Measurements from ENCODE around the gene TSPOAP1. TPM values are rescaled to one million over a fixed set of nuclear protein-coding genes. Genes with fewer than 3 reads are reported as not detected.

Gene TSPOAP1
- total RNA-seq, 1 donor from 2014 or later, result 0.79 TPM

DNA sequence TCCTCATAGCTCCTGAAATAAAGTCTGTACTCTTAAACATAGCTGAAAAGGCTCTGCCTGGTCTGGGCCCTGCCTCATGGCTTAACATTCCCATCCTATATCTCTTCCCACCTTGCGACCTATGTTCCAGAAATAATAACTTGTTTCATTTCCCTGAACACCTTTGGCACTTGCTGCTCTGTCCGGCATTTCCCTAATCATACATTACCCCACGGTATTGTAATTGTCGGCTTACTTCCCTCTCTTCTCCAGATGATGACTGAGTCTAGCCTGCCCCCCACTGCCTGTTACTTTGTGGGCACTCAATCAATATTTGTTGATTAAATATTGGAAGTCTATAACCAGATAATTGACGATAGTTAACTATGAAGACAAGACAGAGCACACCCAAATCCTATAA is 46.7 kb upstream of the TSPOAP1 start:
- no peaks in the 10 kb centered on the region for H3K36me3 Mint-ChIP-seq (ENCODE audit: low read depth, unreplicated experiment)
- no peak overlapping the region for H3K4me3 Mint-ChIP-seq (ENCODE audit: unreplicated experiment)
- DNase-seq (ENCODE audit: low read depth), result no peak
- no peak overlapping the region for H3K4me3 ChIP-seq (ENCODE audit: insufficient read depth, low read depth, low read length)
- TF ChIP-seq, protein P1, sequence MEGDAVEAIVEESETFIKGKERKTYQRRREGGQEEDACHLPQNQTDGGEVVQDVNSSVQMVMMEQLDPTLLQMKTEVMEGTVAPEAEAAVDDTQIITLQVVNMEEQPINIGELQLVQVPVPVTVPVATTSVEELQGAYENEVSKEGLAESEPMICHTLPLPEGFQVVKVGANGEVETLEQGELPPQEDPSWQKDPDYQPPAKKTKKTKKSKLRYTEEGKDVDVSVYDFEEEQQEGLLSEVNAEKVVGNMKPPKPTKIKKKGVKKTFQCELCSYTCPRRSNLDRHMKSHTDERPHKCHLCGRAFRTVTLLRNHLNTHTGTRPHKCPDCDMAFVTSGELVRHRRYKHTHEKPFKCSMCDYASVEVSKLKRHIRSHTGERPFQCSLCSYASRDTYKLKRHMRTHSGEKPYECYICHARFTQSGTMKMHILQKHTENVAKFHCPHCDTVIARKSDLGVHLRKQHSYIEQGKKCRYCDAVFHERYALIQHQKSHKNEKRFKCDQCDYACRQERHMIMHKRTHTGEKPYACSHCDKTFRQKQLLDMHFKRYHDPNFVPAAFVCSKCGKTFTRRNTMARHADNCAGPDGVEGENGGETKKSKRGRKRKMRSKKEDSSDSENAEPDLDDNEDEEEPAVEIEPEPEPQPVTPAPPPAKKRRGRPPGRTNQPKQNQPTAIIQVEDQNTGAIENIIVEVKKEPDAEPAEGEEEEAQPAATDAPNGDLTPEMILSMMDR (IDR thresholded peaks at IDR 0.05; ENCODE audit: insufficient read depth, low read depth, low read length), result no peak
- no peak for TF ChIP-seq EZH2 (IDR thresholded peaks at IDR 0.05; ENCODE audit: insufficient read depth, low read length)
- no peak for FAIRE-seq
- H3K27ac Mint-ChIP-seq (ENCODE audit: unreplicated experiment), result no peak overlapping the region
- H3K9me3 ChIP-seq (ENCODE audit: insufficient read depth, low read depth, low read length), result no peaks in the 10 kb centered on the region
- no peaks in the 10 kb centered on the region for H3K79me2 ChIP-seq (ENCODE audit: insufficient read depth, low read length)
- peaks cover 4% of the 10 kb centered on the region for H3K27me3 Mint-ChIP-seq (ENCODE audit: low read depth, unreplicated experiment)
- no peaks in the 10 kb centered on the region for H3K9me3 Mint-ChIP-seq (ENCODE audit: unreplicated experiment)
- no peaks in the 10 kb centered on the region for H3K4me1 ChIP-seq (ENCODE audit: insufficient read depth, low read length)
- H3K27me3 ChIP-seq (ENCODE audit: insufficient read depth, low read length), result peaks cover 2% of the 10 kb centered on the region
- H3K4me2 ChIP-seq (ENCODE audit: low read length), result no peak overlapping the region
- H2AFZ ChIP-seq (ENCODE audit: low read depth, low read length), result no peak overlapping the region
- peaks cover 24% of the 10 kb centered on the region for H3K4me1 Mint-ChIP-seq (ENCODE audit: low read depth, unreplicated experiment)
- H3K27ac ChIP-seq (ENCODE audit: low read depth, low read length), result no peak overlapping the region
- H3K9ac ChIP-seq (ENCODE audit: low read length), result no peak overlapping the region
- H4K20me1 ChIP-seq (ENCODE audit: insufficient read depth, low read length), result no peaks in the 10 kb centered on the region
- H3K36me3 ChIP-seq (ENCODE audit: insufficient read depth, low read length), result no peaks in the 10 kb centered on the region

DNA sequence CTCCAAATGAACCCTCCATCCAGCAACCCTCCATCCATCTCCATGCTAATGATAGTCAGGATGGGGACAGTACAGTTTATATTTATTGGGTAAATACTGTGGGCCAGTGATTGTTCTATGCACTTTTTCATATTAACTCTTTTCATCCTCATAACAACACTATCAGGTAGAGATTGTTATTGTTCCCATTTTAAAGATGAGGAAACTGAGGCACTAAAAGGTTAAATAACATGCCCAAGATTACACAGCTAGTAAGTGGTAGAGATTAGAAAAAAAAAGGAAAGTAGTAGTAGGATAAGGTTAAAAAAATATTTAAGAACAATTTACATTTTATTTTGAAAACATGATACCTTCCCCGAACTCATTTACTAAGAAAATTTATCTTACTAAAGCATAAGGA is 45.3 kb upstream of the TSPOAP1 start:
- H3K9me3 Mint-ChIP-seq (ENCODE audit: unreplicated experiment), result no peaks in the 10 kb centered on the region
- Histone ChIP-seq H3K4me1 (ENCODE audit: insufficient read depth, low read length) (no peaks in the 10 kb centered on the region), H3K4me3 (ENCODE audit: insufficient read depth, low read depth, low read length) (no peak overlapping the region), H3K9me3 (ENCODE audit: insufficient read depth, low read depth, low read length) (no peaks in the 10 kb centered on the region), H3K36me3 (ENCODE audit: insufficient read depth, low read length) (no peaks in the 10 kb centered on the region), H3K4me2 (ENCODE audit: low read length) (no peak overlapping the region), H3K27me3 (ENCODE audit: insufficient read depth, low read length) (no peaks in the 10 kb centered on the region), H3K27ac (ENCODE audit: low read depth, low read length) (no peak overlapping the region), H4K20me1 (ENCODE audit: insufficient read depth, low read length) (no peaks in the 10 kb centered on the region), H3K79me2 (ENCODE audit: insufficient read depth, low read length) (no peaks in the 10 kb centered on the region), H2AFZ (ENCODE audit: low read depth, low read length) (no peak overlapping the region), H3K9ac (ENCODE audit: low read length) (no peak overlapping the region)
- FAIRE-seq, result no peak
- peaks cover 16% of the 10 kb centered on the region for H3K4me1 Mint-ChIP-seq (ENCODE audit: low read depth, unreplicated experiment)
- TF ChIP-seq EZH2 (IDR thresholded peaks at IDR 0.05; ENCODE audit: insufficient read depth, low read length), result no peak
- TF ChIP-seq, protein P1 (IDR thresholded peaks at IDR 0.05; ENCODE audit: insufficient read depth, low read depth, low read length), result no peak
- DNase-seq (ENCODE audit: low read depth), result no peak
- H3K27ac Mint-ChIP-seq (ENCODE audit: unreplicated experiment), result no peak overlapping the region
- peaks cover 4% of the 10 kb centered on the region for H3K27me3 Mint-ChIP-seq (ENCODE audit: low read depth, unreplicated experiment)
- H3K36me3 Mint-ChIP-seq (ENCODE audit: low read depth, unreplicated experiment), result no peaks in the 10 kb centered on the region
- no peak overlapping the region for H3K4me3 Mint-ChIP-seq (ENCODE audit: unreplicated experiment)

DNA sequence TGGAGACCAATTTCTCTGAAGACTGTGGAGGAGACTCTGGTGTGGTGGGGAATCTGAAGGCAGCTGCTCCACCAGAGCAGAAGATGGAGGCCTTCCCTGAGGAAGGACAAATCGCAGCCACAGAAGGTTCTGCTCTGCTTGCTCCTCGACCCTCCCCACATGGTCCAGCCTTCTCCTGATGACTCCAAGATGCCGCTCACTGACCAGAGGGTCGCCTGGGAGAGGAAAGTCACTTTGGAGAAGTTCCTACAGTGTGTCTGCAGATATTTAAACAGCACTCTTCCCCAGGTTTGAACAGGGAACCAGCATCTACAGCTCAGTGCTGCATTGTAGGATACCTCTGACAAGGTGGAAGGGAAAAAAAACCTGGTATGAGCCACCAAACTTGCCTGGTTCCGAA is 44.4 kb upstream of the TSPOAP1 start:
- Histone ChIP-seq H3K9ac (ENCODE audit: low read length) (no peak overlapping the region), H3K27ac (ENCODE audit: low read depth, low read length) (no peak overlapping the region), H3K4me2 (ENCODE audit: low read length) (no peak overlapping the region), H4K20me1 (ENCODE audit: insufficient read depth, low read length) (no peaks in the 10 kb centered on the region), H3K36me3 (ENCODE audit: insufficient read depth, low read length) (no peaks in the 10 kb centered on the region), H3K27me3 (ENCODE audit: insufficient read depth, low read length) (no peaks in the 10 kb centered on the region), H3K9me3 (ENCODE audit: insufficient read depth, low read depth, low read length) (no peaks in the 10 kb centered on the region), H2AFZ (ENCODE audit: low read depth, low read length) (no peak overlapping the region), H3K4me1 (ENCODE audit: insufficient read depth, low read length) (no peaks in the 10 kb centered on the region), H3K79me2 (ENCODE audit: insufficient read depth, low read length) (no peaks in the 10 kb centered on the region), H3K4me3 (ENCODE audit: insufficient read depth, low read depth, low read length) (no peak overlapping the region)
- DNase-seq (ENCODE audit: low read depth), result no peak
- Mint-ChIP-seq H3K36me3 (ENCODE audit: low read depth, unreplicated experiment) (no peaks in the 10 kb centered on the region), H3K4me1 (ENCODE audit: low read depth, unreplicated experiment) (peaks cover 11% of the 10 kb centered on the region), H3K27me3 (ENCODE audit: low read depth, unreplicated experiment) (peaks cover 4% of the 10 kb centered on the region), H3K4me3 (ENCODE audit: unreplicated experiment) (no peak overlapping the region), H3K27ac (ENCODE audit: unreplicated experiment) (no peak overlapping the region), H3K9me3 (ENCODE audit: unreplicated experiment) (no peaks in the 10 kb centered on the region)
- TF ChIP-seq, protein P1 (IDR thresholded peaks at IDR 0.05; ENCODE audit: insufficient read depth, low read depth, low read length), result no peak
- TF ChIP-seq EZH2 (IDR thresholded peaks at IDR 0.05; ENCODE audit: insufficient read depth, low read length), result no peak
- FAIRE-seq, result no peak
